NCI-H1930 (cell line): Measurements from ENCODE around the gene PUM2.

Experiments used
- DNase-seq, 2 experiments: peaks; one replicate each; lab custom pipeline; 2025; lab: John Stamatoyannopoulos, UW

The PUM2 gene

DNA sequence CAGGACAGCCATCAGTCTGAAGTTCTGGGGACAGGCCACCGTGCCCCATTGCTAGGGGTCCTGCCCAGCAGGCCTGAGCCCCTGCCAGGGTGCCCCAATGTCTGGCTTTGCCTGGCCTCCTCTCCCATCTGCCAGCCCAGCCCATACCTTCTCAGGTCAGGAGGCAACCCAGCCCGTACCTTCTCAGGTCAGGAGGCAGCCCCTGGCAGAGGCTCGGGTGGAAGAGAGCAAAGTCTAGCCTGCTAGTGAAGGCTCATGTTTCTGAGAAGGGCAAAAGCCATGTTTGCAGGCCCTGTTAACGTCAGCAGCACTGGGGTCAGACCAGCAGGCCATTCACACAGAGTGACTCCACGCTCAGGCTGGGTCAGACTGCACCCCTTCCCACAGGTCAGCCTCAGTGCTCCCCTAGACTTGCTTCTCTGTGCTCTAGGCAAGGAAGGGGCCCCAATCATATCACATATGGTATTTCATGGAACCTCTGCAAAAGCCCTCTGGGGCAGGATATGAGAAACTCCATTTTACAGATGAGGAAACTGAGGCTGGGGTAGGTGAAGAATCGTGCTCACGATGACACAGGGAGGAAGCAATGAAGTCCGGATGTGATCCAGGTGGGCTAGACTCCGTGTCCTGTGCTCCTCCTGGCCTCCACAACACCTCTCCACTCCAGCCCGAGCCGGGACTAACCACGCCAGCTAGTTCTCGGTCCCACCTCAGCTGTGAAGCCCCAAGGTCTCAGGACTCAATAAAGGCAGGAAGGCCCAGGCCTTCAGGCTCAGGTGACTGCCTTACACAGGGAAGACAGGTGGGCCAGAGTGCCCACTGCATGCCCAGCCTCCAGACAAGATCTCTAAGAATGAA, 135.2 kb downstream of the PUM2 start:
- DNase-seq: no peak

DNA sequence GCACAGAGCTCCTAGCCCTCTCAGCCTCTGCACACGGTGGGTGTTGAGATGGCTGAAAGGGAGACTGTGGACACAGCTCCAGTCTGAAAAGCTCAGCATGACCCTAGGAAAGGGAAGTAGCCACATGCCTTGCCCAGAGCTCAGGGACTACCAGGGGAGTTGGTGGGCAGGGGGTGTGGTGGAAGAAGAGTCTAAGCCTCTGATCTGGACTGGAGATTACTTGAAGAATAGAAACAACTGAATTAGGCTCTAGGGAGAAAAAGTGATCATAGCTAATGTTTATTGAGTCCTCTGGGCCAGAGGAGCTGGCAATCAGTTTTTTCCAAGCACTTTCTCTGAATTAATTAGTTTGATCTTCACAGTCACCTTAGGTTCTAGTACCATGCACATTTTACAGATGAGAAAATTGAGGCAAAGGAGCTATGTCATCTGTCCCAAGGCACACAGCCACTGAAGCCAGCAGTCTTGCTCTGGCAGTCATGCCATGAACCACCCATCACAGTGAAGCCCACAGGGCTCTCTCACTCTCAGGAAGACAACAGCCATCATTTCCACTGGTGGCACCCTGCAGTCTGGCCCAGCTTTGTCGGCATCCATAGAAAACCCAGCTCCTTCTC, 136.0 kb downstream of the PUM2 start:
- DNase-seq: no peak

DNA sequence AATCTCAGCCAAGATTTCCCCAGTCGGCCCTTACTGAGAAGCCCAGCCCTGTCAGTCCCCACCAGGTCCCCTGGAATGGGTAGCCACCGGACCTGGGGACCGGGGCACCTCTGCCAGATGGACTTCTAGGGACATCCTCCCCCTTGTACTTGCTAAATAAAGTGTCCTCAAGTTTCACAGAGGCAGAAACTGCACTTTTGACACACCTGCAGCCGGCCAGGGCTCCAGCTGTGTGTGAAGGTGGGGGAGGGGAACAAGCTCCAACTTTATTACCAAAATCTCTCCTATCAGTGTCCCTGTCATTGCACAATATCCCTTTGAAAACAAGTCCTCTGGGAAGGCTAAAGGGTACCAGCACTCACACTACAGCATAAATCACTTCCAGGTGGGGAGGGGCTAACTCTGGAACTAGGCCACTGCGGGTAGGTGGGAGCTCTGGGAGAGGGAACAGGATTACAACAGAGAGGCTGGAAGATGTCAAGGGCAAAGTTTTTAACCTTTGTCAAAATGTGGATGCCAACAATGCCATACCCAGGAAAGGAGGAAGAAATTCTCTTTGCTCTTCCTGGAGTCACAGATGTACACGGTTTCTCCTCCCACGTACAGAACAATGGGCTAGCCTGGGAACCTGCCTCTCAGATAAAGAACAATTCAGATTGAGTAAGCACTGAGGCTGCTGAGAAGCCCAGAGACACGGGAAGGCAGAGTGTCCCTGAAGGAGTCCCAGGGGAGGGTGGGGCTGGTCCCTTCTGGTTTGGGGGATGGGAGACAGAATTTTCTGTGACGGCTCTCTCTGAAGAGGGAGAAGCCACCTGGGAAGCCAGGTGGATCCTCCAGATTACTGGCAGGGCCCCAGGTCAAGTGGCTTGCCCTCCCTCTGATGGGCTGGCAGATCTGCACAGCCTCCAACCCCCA, 136.7 kb downstream of the PUM2 start:
- DNase-seq: no peak

DNA sequence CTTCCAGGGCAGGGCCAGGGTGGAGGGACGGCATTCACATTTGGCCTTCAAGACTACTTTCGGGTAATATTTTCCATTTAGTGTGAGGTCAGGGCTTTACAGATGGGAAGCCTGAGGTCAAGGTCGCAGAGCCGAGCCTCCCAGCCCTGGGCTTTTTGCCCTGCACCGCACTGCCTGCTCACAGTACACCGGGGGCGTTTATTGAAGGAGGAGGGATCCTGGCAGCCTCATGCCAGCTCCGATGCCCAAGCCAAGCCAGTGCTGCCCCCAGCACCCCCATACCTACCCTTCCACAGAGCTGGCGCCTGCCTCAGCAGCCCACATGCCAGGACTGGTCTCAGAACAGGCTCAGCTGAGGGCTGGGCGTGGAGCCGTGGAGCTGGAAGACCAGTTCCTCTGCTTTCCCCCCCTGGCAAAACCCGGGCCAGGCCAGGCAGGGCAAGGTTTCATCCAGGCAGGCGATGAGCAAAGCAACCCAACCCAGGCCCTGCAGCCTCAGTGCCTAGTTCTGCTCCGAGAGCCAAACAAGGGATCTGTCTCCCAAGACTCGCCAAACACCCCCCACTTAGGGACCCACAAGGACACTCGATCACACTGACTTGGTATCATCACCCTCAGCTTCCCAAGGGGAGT, 137.7 kb downstream of the PUM2 start:
- DNase-seq: no peak

DNA sequence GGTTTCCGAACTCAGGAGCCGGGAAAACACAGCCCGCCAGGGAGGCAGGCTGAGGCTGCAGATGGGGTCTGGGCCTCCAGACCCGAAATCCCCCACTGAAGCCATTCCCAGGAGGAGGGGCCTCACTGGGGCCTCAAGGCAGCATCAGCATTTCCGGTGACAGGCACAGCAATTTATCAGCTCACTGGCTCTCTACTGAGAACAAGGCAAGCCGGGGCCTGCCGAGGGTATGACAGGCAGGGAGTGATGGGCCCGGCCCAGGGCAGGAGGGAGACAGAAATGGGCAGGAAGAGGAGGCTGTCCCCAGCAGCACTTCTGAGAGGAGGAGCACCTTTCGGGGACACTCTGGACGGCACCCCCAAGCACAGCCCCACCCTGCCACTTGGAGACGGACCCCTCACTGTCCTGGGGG, 138.2 kb downstream of the PUM2 start:
- DNase-seq: no peak

DNA sequence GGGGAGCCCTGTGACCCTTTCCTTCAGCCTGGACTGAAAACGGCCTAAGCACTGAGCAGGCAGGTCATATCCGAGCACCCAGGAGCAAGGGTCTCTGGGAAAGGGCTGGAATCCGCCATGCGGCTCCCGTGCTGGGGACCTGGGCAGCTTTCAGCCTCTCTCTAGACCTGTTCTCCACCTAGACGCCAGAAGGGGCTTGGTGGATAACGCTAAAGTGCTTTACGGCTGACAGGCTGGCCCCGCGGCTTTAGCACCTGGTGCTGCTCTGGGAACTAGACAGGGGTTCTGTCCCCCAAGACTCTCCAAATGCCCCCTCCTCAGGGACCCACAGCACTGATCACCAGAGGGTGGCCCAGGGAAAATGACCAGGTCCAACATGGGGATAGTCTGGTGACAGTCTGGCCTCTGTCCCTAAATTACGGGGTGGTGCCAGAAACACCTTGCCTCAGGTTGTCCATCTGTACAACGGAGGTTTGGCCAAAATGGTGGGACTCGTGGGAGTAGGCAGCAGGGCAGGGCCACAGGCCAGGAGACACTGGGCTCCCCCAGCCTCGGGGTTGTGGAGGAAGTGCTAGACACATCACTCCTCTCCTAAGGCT, 138.7 kb downstream of the PUM2 start:
- no peak for DNase-seq

DNA sequence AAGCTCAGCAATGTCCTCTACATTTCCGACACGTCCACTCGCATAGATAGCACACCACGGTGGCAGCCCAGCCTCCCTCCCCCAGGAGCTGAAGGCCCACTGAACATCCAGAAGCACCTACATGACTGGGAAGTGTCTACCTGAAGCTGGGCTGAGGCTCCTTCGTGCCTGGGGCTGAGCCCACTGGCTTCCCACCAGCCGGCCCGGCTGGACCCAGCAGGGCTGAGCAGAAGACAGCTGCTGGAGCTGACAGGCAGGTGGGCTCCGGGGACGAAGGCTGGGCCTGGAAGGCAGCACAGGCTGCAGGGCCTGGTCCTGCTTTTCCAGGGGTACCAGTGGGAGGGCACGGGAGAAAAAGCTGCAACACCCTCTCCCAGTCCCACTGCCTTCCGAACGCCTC, 139.2 kb downstream of the PUM2 start:
- no peak for DNase-seq

DNA sequence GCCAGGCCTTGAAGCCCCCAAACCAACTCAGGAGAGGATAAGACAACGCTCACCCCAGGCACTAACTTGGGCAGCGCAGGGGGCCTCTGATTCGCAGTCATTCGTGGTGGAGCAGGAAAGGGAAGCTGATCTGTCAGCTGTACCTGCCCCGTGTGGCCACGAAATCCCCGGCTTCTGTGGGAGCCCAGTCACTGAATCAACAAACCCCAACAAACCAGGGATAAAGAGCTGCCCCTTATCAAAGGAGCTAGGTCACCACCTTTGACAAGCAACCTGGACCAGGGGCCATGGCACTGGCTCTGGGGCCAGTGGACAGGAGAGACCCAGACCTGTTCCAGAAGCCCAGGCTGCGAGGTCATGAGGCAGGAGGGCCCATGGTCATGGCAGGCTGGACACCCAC, 140.2 kb downstream of the PUM2 start:
- no peak for DNase-seq

DNA sequence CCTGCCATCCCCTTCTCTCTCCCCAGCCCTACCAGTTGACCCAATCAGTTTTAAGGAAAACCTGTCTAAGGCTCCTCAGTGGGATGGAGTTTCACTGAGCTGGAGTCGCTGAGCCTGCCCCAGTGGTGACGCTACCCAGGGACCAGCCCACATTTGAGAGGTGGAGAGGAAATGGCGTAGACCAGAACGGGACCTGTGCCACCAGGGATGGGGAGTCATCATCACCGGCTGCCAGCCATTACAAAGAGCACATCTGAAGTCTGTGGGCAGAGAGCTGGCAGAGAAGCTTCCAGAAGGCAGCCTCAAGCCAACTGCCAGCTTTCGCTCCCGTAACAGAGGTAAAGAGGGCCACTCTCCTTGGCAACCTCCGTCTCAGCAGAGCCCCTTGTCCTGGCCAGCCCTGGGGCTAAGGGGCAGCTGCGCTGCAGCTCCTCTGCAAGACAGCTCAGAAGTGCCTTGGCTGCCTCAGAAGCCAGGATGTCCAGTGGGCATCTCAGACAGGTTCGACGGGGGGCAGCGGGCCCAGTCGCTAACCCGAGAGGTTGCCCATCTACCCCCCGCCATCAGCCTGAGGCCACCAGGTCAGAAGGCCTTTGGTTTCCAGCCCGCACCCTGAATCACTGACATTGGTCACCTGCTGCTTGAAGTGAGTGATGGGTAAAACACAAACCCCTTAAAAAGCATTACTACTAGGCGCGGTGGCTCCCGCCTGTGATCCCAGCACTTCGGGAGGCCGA, 141.1 kb downstream of the PUM2 start:
- DNase-seq: no peak

DNA sequence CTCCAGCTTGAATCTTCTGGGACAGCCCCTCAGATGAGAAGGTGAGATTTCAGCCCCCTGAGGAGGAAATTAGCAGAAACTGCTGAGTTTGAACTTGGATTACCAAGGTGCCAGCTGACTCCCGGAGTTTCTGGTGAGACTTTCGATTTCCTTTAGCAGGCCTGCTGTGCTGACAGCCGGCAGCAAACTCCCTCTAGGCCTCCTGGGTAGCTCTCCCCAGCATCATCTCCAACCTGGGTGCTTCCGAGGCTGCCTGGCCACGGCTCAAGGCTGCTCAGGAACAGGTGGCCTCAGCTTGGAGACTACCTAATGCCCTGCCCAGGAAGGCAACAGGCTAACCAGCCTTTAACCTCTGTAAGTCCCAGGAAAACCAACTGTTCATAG, 142.2 kb downstream of the PUM2 start:
- DNase-seq: no peak

DNA sequence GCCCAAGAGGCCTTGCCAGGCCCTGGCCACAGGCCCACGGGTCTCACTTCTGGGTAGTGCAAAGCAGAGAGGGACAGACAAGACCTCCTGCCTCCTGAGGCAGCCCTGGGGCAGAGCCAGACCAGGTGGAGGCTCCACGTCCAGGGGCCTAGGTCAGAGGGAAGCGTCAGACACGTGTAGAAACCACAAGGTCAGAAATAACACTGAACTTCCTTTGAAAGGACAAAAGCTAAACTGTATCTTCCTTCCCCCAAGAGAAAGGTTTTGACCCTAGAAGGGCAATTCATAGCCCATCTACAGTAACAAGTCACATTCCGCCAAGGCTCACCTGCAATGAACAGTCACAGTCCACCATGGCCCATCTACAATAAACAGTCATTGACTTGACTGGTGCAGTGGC, 143.6 kb downstream of the PUM2 start:
- DNase-seq: no peak

DNA sequence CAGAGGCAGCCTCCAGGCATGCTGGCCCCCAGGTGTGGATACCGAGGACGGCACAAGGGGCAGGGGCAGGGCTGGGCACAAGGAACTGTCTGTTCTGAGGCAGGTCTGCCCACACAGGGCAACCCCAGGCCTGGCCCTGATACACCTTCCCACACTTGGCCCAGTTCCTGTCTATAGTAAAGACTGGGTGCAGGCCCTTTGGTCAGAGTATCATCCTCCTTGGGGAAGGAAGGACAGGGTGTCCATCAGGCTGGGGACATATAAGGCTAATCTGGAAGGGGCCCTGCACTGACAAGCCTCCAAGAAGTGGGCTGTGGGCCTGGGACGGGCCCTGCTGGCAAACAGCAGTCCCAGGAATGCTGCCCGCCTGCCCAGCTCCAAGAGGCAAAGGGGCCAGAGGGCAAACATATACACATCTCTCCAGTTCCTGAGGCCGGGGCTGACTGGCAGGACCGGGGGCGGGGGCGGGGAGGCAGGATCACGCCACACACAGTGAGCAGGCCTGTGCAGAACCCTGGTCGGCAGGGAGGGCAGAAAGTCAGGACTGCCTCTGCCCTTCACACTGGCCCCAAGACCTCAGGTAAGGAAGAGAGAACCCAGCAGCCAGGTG, 144.6 kb downstream of the PUM2 start:
- DNase-seq: no peak

DNA sequence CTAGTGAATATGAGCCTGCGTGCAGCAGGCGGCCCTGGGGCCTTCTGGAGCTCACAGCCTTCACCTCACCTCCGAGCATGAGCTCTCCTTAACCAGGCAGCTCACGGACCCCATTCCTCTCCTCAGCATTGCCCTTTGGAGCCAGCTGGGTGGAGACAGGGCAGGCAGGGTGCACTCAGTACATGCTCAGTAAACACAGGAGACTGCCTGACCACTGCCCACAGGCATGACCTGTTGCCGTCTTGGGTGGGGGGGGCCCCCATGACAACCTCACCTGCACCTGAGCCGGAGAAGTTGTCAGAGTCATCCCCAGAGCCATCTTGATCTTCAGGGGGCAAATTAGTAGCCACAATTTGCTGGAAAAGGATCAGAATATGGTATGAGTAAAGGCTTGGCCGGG, 145.6 kb downstream of the PUM2 start:
- no peak for DNase-seq

DNA sequence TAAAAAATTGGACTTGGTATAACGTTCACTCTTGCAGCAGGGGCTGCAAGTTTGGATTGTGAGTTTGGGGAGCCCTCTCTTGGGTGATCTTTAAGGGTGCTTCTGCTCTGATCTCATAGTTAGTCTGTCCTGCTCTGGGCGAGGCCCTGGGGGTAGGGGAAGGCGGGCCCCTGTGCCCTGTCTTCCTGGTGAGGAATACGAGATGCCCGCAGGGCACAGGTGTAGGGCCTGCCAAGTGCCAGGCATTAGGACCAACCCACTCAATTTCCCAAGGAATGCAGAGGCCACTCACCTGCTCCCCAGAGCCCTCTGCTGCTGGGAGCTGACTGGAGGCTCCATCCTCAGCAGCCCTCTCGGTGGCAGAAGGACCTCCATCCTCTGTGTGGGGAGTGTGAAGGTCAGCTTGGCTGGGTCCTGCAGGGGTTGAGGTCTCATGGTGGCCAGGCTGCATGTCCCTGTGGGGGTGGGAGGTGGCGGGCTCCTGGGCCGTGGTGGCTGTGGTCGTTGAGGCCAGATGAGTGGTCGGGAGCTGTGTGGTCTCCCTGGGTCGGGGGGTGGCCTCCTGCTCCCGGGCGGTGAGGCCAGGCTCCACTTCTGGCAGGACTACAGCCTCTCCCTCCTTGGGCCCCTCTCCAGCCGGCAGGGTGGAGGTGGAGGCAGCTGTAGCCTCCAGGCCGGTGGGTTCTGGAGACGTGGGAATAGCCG, 147.0 kb downstream of the PUM2 start:
- no peak for DNase-seq

DNA sequence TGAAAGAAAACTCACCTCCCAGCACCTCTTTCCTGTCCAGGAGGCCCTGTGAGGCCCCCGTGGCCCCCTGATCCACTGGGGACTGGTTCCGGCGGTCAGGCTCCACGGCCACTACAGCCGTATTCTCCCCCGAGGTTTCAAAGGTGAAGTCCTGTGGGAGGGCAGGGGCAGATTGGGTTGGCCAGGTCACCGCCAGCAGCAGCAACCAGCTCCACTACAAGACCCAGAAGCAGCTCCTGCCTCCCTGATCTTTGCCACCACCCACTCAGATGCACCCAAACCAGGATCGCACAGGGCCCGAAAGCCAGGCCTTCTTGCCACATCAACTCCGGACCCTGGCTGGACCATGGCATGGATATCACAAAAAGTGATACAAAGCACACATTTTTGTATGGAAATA, 147.6 kb downstream of the PUM2 start:
- DNase-seq: no peak

DNA sequence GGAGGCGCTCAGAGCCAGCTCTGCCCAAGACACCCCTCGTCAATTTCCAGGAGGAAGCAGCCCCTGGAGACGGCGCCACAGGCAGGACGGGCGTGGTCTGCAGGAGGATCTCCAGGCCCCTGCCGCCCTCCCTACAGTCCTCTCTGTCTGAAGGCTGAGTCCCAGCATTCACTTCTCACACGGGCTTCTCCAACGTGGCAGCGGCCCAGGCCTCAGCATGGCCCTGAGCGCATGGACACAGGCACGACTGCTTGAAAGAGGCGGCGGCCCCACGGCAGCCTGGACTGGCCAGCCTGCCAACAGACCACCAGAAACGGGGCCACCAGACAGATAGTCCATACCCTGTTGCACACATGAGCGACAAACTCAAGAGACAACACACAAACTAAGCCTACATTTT, 149.0 kb downstream of the PUM2 start:
- DNase-seq: no peak

DNA sequence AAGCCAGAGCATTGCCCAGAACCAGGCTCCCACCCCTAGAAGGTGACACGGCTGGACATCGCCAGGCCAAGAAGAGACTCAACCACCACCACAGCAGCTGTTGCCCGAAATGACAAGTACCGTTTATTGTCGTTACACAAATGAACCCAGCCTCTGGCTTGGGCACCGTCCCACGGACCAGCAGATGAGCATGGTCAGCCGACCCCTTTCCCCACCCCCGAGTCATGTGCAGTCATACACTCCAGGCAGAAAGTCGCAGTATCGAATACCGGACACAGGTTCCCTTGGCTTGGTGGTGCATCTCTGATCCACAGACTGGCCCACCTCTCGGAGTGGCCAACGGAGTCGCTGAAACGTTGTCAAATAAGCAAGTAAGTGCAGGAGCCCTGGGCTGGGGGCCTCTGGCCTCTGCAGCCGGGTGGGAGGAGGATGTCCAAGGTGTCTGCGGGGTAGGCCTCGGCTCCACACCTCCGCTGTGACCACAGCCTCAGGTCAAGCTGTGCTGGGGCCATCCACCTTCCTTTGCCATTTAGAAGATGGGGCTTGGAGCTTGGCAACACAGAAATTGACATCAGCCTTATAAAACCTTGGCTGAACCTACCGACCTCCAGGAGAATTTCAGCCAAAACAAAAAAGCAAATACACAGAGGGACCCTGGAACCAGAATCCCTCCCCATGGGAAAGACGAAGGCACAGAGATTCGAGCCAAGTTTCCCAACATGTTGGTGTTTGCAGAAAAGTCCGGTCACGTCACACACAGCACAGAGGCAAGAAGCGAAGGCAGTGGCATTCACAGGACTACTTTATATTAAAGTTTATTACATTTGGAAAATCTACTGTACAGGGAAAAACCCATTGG, 149.7 kb downstream of the PUM2 start:
- no peak for DNase-seq

DNA sequence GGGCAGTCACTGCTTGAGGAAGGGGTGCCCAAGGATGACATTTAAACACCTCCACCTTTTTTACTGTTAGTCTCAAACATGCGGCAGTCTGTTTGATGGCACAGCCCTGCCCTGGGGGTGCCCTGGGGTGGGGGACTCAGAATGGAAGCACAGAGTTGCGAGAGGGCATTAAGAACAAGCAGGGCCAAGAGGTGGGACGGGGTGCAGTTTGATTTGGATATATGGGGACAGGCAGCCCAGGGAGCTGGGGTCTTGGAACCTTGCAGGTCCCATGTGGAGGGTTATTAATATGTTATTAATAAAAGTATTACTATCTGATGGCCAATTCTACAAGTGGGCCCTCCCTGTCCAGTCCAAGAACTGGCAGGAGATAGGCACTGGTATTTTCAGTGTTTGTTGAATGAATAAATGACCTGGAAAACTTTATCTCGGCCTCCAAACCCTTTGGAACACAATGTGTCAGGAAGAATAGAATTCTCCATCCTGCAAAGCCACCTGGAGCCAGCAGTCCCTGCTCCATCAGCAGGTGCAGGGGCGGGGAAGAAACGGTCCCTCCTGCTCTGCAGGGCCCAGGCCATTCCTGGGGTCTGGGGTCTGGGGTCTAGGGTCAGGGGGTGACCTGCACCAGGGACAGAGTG, 150.9 kb downstream of the PUM2 start:
- DNase-seq: no peak
